Smooth muscle cell (in vitro differentiated cells): ENCODE measurements around the gene VWA3B. TPM values are rescaled to one million over a fixed set of nuclear protein-coding genes. Genes with fewer than 3 reads are reported as not detected.

Experiments used
- DNase-seq: peaks from one replicate; lab custom pipeline; 2025; ENCODE audit not compliant: unreplicated experiment; lab: John Stamatoyannopoulos, UW
- H2AFZ ChIP-seq: fragments of 200-600 bp; sonication (generic); 2 replicates; pipeline ENCODE4 v1.6.0; 2016; ENCODE audit warnings: antibody characterized with exemption, low read depth, mild to moderate bottlenecking
- H3F3A ChIP-seq: fragments of 200-600 bp; sonication (generic); 2 replicates; pipeline ENCODE4 v1.6.0; 2017; ENCODE audit warnings: antibody characterized with exemption, low read depth
- H3K27ac ChIP-seq: fragments of 200-600 bp; sonication (generic); 2 replicates; pipeline ENCODE4 v1.5.1; 2016; ENCODE audit warnings: low read depth, mild to moderate bottlenecking
- H3K27me3 ChIP-seq: fragments of 200-600 bp; sonication (generic); 2 replicates; pipeline ENCODE4 v1.6.1; 2016; ENCODE audit warnings: low read depth, mild to moderate bottlenecking
- H3K36me3 ChIP-seq: fragments of 200-600 bp; sonication (generic); 2 replicates; pipeline ENCODE4 v1.5.1; 2016; ENCODE audit warnings: low read depth
- H3K4me1 ChIP-seq: fragments of 200-600 bp; sonication (generic); 2 replicates; pipeline ENCODE4 v1.5.1; 2016; ENCODE audit warnings: low read depth
- H3K4me2 ChIP-seq: fragments of 200-600 bp; sonication (generic); 2 replicates; pipeline ENCODE4 v1.6.0; 2016; ENCODE audit warnings: mild to moderate bottlenecking
- H3K4me3 ChIP-seq: fragments of 200-600 bp; sonication (generic); 2 replicates; pipeline ENCODE4 v1.5.1; 2016; ENCODE audit warnings: mild to moderate bottlenecking
- H3K79me2 ChIP-seq: fragments of 200-600 bp; sonication (generic); 2 replicates; pipeline ENCODE4 v1.6.0; 2016; ENCODE audit warnings: low read depth, mild to moderate bottlenecking
- H3K9ac ChIP-seq: fragments of 200-600 bp; sonication (generic); 2 replicates; pipeline ENCODE4 v1.6.0; 2016; ENCODE audit warnings: low read depth
- H3K9me3 ChIP-seq: fragments of 200-600 bp; sonication (generic); replicated peaks from 2 replicates; pipeline ENCODE4 v1.5.1; 2016; ENCODE audit warnings: low read depth
- H4K20me1 ChIP-seq: fragments of 200-600 bp; sonication (generic); 2 replicates; pipeline ENCODE4 v1.6.0; 2016; ENCODE audit warnings: low read depth
- WGBS: methylation state at CpG from one replicate; pipeline ENCODE4 v1.1.7; 2016; ENCODE audit warnings: low lambda C conversion rate; 5-methylcytosine and 5-hydroxymethylcytosine counted together
- polyA plus RNA-seq: library from polyadenylated mRNA; unstranded; fragments of >200 nt; fragmentation: Nextera tagmentation; extraction: Ambion mirVana; gene quantifications from 2 replicates; pipeline ENCODE4 v1.2.1, GENCODE V29; 2016
- total RNA-seq: library from RNA; depleted of rRNA; stranded (reverse); fragments of >200 nt; gene quantifications from 2 replicates; pipeline ENCODE4 v1.2.3, GENCODE V29; 2014
- TF ChIP-seq, protein P1 (sequence below): fragments of 200-600 bp; sonication (generic); IDR thresholded peaks from 2 replicates; pipeline ENCODE4 v1.5.1; 2017; ENCODE audit warnings: borderline replicate concordance, mild to moderate bottlenecking, antibody characterized with exemption; ENCODE audit not compliant: insufficient read depth, poor library complexity, severe bottlenecking

Gene VWA3B
- total and polyA plus RNA-seq, 2 experiments from 2014 or later, result not detected

GRCh38 chr2:98177986-98178385, 91.0 kb downstream of the VWA3B start:
- Histone ChIP-seq H3K36me3 (no peaks in the 10 kb centered on the region), H3K9me3 (no peaks in the 10 kb centered on the region), H2AFZ (no peak overlapping the region), H4K20me1 (no peaks in the 10 kb centered on the region), H3F3A (no peaks in the 10 kb centered on the region), H3K27ac (no peak overlapping the region), H3K4me2 (no peak overlapping the region), H3K27me3 (peaks cover 43% of the 10 kb centered on the region), H3K4me3 (no peak overlapping the region), H3K4me1 (peaks cover 5% of the 10 kb centered on the region), H3K79me2 (no peaks in the 10 kb centered on the region), H3K9ac (no peak overlapping the region)
- DNase-seq, result no peak
- 92% methylated on average over 6 of the region's 6 CpGs for WGBS
- TF ChIP-seq, protein P1, sequence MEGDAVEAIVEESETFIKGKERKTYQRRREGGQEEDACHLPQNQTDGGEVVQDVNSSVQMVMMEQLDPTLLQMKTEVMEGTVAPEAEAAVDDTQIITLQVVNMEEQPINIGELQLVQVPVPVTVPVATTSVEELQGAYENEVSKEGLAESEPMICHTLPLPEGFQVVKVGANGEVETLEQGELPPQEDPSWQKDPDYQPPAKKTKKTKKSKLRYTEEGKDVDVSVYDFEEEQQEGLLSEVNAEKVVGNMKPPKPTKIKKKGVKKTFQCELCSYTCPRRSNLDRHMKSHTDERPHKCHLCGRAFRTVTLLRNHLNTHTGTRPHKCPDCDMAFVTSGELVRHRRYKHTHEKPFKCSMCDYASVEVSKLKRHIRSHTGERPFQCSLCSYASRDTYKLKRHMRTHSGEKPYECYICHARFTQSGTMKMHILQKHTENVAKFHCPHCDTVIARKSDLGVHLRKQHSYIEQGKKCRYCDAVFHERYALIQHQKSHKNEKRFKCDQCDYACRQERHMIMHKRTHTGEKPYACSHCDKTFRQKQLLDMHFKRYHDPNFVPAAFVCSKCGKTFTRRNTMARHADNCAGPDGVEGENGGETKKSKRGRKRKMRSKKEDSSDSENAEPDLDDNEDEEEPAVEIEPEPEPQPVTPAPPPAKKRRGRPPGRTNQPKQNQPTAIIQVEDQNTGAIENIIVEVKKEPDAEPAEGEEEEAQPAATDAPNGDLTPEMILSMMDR, result no peak

DNA sequence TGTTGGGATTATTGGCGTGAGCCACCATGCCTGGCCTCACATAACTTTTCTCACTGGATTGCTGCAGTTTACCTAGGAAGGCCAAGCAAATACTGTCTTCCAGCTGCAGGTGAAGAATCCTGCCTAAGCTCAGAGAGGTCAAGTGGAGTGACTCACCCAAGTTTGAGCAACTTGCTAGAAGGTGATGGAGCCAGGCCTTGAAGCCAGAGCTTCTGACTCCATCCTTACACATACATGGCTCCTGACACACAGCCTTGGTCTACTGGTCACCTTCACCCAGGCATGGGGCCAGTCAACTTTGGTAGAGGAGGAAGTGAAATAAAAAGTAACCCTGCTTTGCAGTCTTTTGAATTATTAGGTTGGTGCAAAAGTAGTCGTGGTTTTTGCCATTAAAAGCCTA, 93.5 kb downstream of the VWA3B start:
- Histone ChIP-seq H3K4me2 (no peak overlapping the region), H3K27me3 (peaks cover 35% of the 10 kb centered on the region), H3K9ac (no peak overlapping the region), H3F3A (no peaks in the 10 kb centered on the region), H4K20me1 (no peaks in the 10 kb centered on the region), H3K4me1 (peaks cover 5% of the 10 kb centered on the region), H3K9me3 (no peaks in the 10 kb centered on the region), H2AFZ (no peak overlapping the region), H3K36me3 (no peaks in the 10 kb centered on the region), H3K4me3 (no peak overlapping the region), H3K79me2 (no peaks in the 10 kb centered on the region), H3K27ac (no peak overlapping the region)
- WGBS, result 94% methylated on average over 2 of the region's 2 CpGs
- TF ChIP-seq, protein P1, result no peak
- no peak for DNase-seq

GRCh38 chr2:98181346-98181745, 94.4 kb downstream of the VWA3B start:
- TF ChIP-seq, protein P1, result no peak
- Histone ChIP-seq H4K20me1 (no peaks in the 10 kb centered on the region), H3K27me3 (peaks cover 27% of the 10 kb centered on the region), H3K9ac (no peak overlapping the region), H2AFZ (no peak overlapping the region), H3K79me2 (no peaks in the 10 kb centered on the region), H3K4me2 (no peak overlapping the region), H3F3A (no peaks in the 10 kb centered on the region), H3K36me3 (no peaks in the 10 kb centered on the region), H3K9me3 (no peaks in the 10 kb centered on the region), H3K4me3 (no peak overlapping the region), H3K4me1 (peaks cover 5% of the 10 kb centered on the region), H3K27ac (no peak overlapping the region)
- 95% methylated on average over 3 of the region's 3 CpGs for WGBS
- no peak for DNase-seq

DNA sequence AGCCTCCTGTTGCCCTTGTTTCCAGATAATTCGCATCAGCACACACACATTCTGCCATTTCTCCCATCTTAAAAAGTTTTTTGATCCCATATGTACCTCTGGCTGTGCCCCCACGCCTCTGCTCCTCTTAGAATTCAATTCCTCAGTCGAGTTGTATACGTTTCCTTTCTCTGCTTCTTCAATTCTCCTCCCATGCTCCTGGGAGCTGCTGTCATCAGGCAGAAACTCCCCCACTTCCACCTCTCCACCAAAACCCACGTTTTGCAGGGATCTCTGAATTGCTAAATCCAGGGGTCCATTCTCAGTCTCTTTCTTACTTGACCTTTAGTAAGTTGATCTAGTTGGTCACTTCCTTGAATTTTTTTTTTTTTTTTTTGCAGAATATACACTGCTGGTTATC, 98.8 kb downstream of the VWA3B start:
- Histone ChIP-seq H3F3A (no peaks in the 10 kb centered on the region), H3K9ac (no peak overlapping the region), H3K9me3 (no peaks in the 10 kb centered on the region), H3K27me3 (peaks cover 3% of the 10 kb centered on the region), H2AFZ (no peak overlapping the region), H3K79me2 (no peaks in the 10 kb centered on the region), H3K4me2 (no peak overlapping the region), H3K4me1 (no peaks in the 10 kb centered on the region), H3K4me3 (no peak overlapping the region), H3K27ac (no peak overlapping the region), H3K36me3 (no peaks in the 10 kb centered on the region), H4K20me1 (no peaks in the 10 kb centered on the region)
- no peak for DNase-seq
- TF ChIP-seq, protein P1, result no peak
- 81% methylated on average over 5 of the region's 5 CpGs for WGBS
